Lower lobe of right lung (tissue), 2 donors: ENCODE results near the gene PDSS2. TPM values are rescaled to one million over a fixed set of nuclear protein-coding genes. Genes with fewer than 3 reads are reported as not detected.

Source experiments
- ATAC-seq, 2 donors: fragments of 200-7000 bp; cut with Tn5 transposase; one replicate each; pipeline ENCODE4 v1.9.1; 2020 to 2022; ENCODE audit warnings: mild to moderate bottlenecking in 2 of 2, moderate library complexity in 2 of 2
- DNase-seq: peaks from one replicate; pipeline ENCODE4 v3.0.0-alpha.2; 2020
- H3K27ac ChIP-seq: fragments of 200-600 bp; one replicate; pipeline ENCODE4 v1.8.0; 2022
- H3K27me3 ChIP-seq: fragments of 200-600 bp; one replicate; pipeline ENCODE4 v1.8.0; 2022; ENCODE audit warnings: low read depth
- H3K36me3 ChIP-seq: fragments of 200-600 bp; one replicate; pipeline ENCODE4 v1.8.0; 2022; ENCODE audit warnings: mild to moderate bottlenecking
- H3K4me1 ChIP-seq: fragments of 200-600 bp; one replicate; pipeline ENCODE4 v1.8.0; 2022
- H3K4me3 ChIP-seq: fragments of 200-600 bp; one replicate; pipeline ENCODE4 v1.8.0; 2022; ENCODE audit warnings: mild to moderate bottlenecking
- H3K9me3 ChIP-seq: fragments of 200-600 bp; one replicate; pipeline ENCODE4 v1.8.0; 2022
- intact Hi-C: fragments of 100-400 bp; cut with DNase I; formaldehyde crosslinking; loops from one replicate; pipeline ENCODE4 v1.11.0; 2022
- total RNA-seq: library from RNA; stranded (reverse); fragmentation: NEBNext Ultra II Directional; extraction: Animal tissue kit (Norgen Biotek cat#: 25700); gene quantifications from one replicate; pipeline ENCODE4 v1.2.1, GENCODE V29; 2021
- TF ChIP-seq, protein P1 (sequence below): fragments of 200-600 bp; IDR thresholded peaks from one replicate; pipeline ENCODE4 v1.8.0; 2022; ENCODE audit warnings: antibody characterized with exemption, mild to moderate bottlenecking
- donor health status: DM: no; HTN: yes; CAD: no; lungs with severe emphysema.

Gene PDSS2
- total RNA-seq, 1 donor from 2014 or later: 14.9 TPM

GRCh38 chr6:107396211-107396610 is 63.2 kb downstream of the PDSS2 start:
- H3K9me3 ChIP-seq: peaks cover 28% of the 10 kb centered on the region
- no peaks in the 10 kb centered on the region for H3K27me3 ChIP-seq
- no peak overlapping the region for H3K27ac ChIP-seq
- intact Hi-C loops: no loop called here
- no peaks in the 10 kb centered on the region for H3K36me3 ChIP-seq
- DNase-seq: no peak
- H3K4me1 ChIP-seq: no peaks in the 10 kb centered on the region
- TF ChIP-seq, protein P1, sequence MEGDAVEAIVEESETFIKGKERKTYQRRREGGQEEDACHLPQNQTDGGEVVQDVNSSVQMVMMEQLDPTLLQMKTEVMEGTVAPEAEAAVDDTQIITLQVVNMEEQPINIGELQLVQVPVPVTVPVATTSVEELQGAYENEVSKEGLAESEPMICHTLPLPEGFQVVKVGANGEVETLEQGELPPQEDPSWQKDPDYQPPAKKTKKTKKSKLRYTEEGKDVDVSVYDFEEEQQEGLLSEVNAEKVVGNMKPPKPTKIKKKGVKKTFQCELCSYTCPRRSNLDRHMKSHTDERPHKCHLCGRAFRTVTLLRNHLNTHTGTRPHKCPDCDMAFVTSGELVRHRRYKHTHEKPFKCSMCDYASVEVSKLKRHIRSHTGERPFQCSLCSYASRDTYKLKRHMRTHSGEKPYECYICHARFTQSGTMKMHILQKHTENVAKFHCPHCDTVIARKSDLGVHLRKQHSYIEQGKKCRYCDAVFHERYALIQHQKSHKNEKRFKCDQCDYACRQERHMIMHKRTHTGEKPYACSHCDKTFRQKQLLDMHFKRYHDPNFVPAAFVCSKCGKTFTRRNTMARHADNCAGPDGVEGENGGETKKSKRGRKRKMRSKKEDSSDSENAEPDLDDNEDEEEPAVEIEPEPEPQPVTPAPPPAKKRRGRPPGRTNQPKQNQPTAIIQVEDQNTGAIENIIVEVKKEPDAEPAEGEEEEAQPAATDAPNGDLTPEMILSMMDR: no peak
- H3K4me3 ChIP-seq: no peak overlapping the region
- no peak for ATAC-seq

DNA sequence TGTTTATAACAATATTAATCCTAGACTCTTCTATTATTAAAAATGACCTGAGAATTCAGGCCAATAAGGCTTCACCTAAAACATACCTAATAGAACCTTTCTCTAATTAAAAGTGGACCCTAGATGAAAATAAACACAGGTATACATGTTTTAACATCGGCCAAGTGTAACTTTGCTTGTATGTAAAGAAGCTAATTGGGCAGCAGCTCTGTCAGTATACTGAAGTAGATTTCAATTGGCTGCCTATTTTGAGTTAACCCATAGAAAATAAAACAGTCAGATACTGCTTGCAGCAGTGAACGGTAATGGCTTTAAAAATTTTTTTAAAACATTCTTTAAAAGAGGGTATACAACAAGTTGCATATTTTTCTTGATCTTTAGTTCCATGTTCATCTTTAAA is 67.3 kb downstream of the PDSS2 start:
- ATAC-seq (no peak), DNase-seq (no peak)
- no peak overlapping the region for H3K27ac ChIP-seq
- H3K27me3 ChIP-seq: no peaks in the 10 kb centered on the region
- no peaks in the 10 kb centered on the region for H3K4me1 ChIP-seq
- intact Hi-C loops: no loop called here
- H3K36me3 ChIP-seq: no peaks in the 10 kb centered on the region
- TF ChIP-seq, protein P1: no peak
- H3K4me3 ChIP-seq: no peak overlapping the region
- peaks cover 23% of the 10 kb centered on the region for H3K9me3 ChIP-seq

DNA sequence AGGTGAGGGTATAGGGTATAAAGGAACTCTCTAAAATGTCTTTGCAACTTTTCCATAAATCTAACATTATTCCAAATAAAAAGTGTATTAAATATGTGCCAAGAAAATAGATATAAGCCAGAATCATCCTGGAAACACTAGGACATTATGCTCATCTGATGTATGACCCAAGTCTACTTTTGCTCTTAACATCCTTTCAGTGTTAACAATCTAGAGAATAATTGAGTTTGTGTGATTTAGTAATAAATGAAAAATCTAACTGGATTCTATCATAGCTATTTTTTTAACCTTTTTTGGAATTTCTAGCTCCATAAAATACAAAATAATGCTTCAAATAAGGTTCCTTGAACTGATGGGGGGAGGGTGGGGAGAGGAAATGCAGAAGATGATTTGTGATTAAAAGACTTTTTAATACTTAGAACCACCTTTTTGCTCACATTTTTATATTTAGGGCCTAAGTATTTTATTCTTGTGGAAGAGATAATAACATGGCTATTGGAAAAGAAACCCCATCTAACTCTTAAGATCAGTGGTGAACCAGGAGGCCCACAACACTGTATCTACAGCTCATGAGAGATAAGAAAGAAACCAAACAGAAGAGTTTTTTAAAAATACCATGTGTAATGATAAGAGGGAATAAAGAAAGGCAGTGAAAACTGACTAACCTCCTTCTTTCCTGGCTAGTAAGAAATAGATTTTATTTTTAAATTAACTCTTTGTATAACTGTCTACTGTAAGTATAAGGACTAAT is 68.5 kb downstream of the PDSS2 start:
- TF ChIP-seq, protein P1: no peak
- H3K4me1 ChIP-seq: no peaks in the 10 kb centered on the region
- no peak for DNase-seq

GRCh38 chr6:107390056-107390455 is 69.3 kb downstream of the PDSS2 start:
- no peaks in the 10 kb centered on the region for H3K27me3 ChIP-seq
- H3K27ac ChIP-seq: no peak overlapping the region
- H3K4me3 ChIP-seq: no peak overlapping the region
- ATAC-seq (no peak), DNase-seq (no peak)
- intact Hi-C loops: no loop called here
- H3K4me1 ChIP-seq: no peaks in the 10 kb centered on the region
- TF ChIP-seq, protein P1: no peak
- peaks cover 22% of the 10 kb centered on the region for H3K9me3 ChIP-seq
- no peaks in the 10 kb centered on the region for H3K36me3 ChIP-seq

More for the DNA sequence above, 68.5 kb downstream of the PDSS2 start:
- Histone ChIP-seq H3K36me3 (no peaks in the 10 kb centered on the region), H3K4me3 (no peak overlapping the region), H3K9me3 (peaks cover 23% of the 10 kb centered on the region), H3K27ac (no peak overlapping the region), H3K27me3 (no peaks in the 10 kb centered on the region)
- intact Hi-C loops: no loop called here
- no peak for ATAC-seq

GRCh38 chr6:107386904-107387303 is 72.5 kb downstream of the PDSS2 start:
- intact Hi-C loops: no loop called here
- ATAC-seq (no peak), DNase-seq (no peak)
- no peaks in the 10 kb centered on the region for H3K36me3 ChIP-seq
- no peaks in the 10 kb centered on the region for H3K27me3 ChIP-seq
- H3K9me3 ChIP-seq: no peaks in the 10 kb centered on the region
- H3K4me3 ChIP-seq: no peak overlapping the region
- H3K27ac ChIP-seq: no peak overlapping the region
- TF ChIP-seq, protein P1: no peak
- no peaks in the 10 kb centered on the region for H3K4me1 ChIP-seq
